GM04504 (cell line): ENCODE data around the gene CYP4F11.
"Not testable (repeated sequence)": the region's sequence is repeated elsewhere in the genome, so short reads cannot be mapped to it uniquely, and the experiment has no call there.

Source experiments
- DNase-seq: peaks from one replicate; pipeline ENCODE4 v3.0.0-alpha.2; 2012; ENCODE audit warnings: low read depth

CYP4F11 gene

DNA sequence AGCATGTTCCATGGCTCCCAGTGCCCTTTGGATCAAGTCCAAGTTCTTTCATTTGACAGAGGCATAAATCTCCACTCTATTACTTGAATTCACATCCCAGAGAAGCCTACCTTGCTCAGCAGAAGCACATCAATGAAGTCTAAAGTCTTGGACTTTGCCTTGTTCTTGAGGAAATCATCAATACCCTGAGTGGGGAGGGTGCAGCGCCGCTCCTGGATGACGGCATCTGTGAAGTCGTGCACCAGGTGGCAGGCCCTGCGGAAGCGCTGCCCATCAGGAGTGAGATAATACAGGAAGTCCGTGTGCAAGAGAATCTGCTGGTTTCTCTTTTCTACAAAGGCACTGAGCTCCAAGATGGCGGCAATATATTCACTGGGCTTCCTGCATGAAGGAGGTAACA, 10.6 kb downstream of the CYP4F11 start:
- no peak for DNase-seq

DNA sequence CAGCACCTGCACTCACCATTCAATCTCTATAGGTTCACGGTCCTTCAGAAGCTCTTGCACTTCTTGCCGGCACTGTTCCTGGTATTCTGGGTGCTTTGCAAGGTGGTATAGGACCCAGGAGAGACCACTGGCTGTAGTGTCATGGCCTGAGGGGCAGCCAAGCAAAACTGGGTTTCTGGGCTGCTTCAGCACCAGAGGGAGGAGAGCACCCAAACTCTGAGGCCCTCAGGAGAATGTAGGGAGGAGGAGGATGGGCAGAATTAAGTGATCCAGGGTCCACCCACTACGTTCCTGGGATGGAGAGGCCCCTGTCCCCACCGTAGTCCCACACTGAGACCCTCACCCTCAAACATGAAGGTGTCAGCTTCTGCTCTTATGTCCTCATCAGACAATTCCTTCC, 12.3 kb downstream of the CYP4F11 start:
- DNase-seq = no peak

DNA sequence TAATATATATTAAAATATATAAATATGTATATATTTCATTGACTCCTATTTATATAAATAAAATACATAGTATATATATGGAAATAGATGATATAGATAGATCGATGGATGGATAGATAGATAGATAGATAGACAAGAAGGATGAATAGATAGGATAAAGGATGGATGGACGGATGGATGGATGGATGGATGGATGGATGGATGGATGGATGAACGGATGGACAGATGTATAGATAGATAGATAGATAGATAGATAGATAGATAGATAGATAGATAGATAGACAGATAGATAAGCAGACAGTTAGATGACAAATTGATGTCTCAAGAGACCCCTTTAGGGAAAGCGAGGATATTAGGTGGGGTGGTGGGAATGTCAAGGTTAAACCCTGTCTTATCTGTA, 15.1 kb downstream of the CYP4F11 start:
- no peak for DNase-seq

DNA sequence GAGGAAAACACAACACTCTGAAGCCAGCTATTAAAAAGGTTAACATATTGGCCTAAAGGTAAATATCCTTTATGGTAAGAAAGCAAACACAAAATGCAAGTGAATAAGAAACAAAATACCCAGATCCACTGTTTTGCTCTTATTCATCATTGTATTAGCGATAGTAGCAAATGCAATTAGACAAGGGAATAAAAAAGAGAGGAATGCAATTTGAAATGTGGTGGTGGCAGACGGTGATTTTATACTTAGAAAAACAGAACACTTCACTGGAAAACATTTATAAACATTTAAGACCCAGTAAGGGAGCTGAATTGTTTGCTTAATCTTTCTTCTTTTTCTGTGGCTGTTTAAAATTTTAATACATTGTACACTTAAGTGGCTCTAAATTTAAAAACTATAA, 19.2 kb downstream of the CYP4F11 start:
- no peak for DNase-seq

DNA sequence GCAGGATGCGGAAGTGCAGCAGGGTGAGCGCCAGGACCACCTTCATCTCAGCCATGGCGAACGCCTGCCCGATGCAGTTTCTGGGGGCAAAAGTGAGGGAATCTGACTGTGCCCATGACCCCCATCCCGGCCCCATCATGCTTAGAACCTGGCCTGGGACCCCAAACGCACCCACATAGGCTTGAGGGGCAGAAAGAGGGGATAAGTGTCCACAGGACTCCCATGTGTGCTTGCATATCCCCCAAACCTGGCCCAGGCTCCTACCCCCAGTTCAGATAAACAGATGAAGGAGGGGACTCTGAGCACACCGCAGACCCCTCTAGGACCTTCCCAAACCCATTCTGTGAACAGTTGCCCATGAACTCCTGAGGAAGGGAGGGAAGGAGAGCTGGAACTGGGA, 20.5 kb downstream of the CYP4F11 start:
- no peak for DNase-seq

DNA sequence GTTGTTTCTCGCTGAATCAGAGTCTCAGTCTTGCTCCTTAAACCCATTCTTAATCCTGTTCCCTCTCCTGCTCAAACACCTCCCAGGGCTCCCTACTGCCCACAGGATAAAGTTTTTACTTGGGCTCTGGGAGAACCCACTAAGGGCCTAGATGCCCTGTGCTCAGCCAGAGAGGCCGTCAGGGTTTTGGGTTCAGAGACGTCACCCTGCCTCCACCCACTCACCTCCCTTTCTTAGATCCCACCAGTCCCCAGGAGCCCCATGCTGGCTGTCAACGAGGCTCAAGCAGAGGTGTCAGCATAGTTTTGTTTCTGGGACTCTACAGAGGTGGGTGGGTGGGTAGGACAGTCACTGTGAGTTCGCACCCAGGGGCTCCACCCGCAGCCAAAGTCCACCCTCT, 20.9 kb downstream of the CYP4F11 start:
- DNase-seq = no peak

DNA sequence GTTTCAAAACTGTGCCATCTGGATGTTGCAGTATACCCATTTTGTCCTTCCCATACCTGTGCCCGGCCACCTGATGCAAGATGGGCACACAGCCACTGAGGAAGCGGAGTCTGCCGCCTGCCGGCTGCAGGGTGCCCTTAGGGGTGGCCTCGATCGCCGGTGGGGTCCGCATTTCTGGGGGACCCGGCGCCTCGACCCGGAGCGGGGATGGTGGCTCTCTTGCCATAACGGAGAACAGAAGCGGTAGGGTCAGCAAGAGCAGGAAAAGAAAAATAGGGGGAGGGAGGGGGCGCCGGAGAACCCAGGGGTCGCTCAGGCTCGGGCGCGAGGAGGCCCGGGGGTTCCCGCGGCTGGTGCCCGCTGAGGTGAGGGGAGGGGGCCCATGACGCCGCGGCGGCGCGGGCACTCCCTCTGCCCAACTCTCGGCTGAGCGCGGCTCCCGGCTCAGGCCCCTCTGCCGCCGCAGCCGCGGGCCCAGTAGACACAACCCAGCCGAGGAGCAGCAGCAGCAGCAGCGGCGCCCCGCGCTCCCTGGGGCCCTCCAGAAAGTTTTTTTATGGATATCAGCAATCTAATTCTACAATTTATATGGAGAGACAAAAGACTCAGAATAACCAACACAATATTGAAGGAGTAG, 22.6 kb downstream of the CYP4F11 start:
- no peak for DNase-seq

- DNase-seq = no peak
These were observed 29.3 kb downstream of the CYP4F11 start for GRCh38 chr19:15905026-15905425.

- DNase-seq = not testable (repeated sequence)
These were observed 31.4 kb downstream of the CYP4F11 start for GRCh38 chr19:15902898-15903297.

- no peak for DNase-seq
These were observed 32.1 kb downstream of the CYP4F11 start for GRCh38 chr19:15902254-15902653.

DNA sequence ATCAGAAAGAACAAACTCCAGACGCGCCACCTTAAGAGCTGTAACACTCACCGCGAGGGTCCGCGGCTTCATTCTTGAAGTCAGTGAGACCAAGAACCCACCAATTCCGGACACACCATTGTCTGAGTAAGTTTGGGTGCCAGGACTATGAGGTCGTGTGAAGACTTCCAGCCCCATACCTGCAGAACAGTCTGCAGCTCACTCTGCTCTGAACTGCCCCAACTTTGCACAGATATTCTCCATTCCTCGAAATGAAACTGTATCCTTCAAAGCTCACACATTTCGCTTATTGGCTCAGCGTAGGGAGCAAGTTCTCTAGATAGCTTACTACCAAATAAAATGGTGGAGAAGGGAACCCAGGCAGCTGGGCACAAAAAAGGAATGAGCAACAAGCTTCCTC, 33.8 kb downstream of the CYP4F11 start:
- no peak for DNase-seq

GRCh38 chr19:15900032-15900431, 34.3 kb downstream of the CYP4F11 start:
- not testable (repeated sequence) for DNase-seq

GRCh38 chr19:15899561-15899960, 34.8 kb downstream of the CYP4F11 start:
- DNase-seq = not testable (repeated sequence)

DNA sequence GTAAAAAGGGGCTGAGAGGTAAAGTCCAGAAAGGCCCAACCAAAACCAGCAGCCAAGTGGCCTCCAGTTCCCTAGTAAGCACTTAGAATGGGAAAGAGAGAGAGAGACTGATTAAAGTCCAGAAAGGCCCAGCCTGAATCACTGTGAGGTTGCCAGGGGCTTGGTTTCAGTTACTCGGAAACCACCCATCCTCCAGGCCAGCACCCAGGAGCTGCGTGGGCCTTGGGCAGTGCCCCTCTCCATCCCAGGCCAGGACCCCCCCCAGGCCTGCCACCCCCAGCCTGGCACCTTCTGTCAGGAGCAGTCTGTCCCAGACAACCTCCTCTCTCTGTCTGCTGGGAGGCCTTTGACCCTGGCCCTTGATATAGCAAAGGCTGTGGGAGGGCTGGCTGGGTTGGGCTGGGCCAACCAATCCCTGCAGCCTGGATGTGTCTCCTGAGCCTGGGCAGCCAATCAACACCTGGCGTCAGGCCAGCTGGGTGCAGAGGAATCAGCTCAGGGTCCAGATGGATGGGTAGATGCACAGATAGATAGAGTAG, 36.5 kb downstream of the CYP4F11 start, which contains the start of gene CYP4F2:
TSS of gene CYP4F2 (minus strand) at position 337 of the 539 bp plus-strand sequence. CDS start 463 bp downstream, outside the sequence.
- DNase-seq = no peak

- no peak for DNase-seq
These were observed 37.1 kb downstream of the CYP4F11 start for GRCh38 chr19:15897026-15897737.

DNA sequence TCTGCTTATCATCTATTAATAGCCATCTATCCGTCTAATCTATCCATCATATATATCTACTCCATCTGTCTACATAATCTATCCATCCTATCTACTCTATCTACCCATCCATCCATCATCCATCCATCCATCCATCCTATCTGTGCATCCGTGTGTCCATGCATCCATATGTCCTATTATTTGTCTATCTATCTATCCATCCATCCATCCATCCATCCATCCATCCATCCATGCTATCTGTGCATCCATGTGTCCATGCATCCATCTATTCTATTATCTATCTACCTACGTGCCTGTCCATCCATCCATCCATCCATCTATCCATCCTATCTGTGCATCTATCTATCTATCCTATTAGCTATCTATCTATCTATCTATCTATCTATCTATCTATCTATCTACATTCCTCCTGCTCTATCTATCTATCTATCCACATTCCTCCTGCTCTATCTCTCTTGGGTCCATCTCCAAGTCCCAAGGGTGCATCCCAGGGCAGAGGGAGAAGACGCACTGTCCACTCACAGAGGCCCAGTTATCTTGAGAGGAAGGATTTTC, 38.4 kb downstream of the CYP4F11 start:
- DNase-seq = no peak

- DNase-seq = no peak
These were observed 40.0 kb downstream of the CYP4F11 start for GRCh38 chr19:15894359-15894758.

DNA sequence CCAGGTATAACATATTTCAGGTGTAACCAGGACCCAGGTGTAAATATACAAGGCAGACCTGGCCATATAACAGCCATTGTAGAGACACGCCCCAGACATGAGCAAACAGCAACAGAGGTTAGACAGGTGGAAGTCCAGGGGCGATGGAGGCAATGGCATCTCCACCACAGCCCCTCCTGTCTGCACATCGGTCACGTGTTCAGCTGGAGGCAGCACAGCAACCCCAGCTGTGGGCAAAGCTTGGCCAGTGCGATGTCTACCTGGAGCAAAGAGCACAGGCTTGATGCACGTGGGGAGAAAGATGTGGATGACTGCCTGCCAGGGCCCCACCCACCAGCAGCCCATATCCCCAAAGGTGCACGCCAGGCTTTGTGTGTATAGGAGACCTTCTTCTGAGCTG, 40.9 kb downstream of the CYP4F11 start:
- no peak for DNase-seq

GRCh38 chr19:15892012-15892411, 42.3 kb downstream of the CYP4F11 start:
- no peak for DNase-seq

GRCh38 chr19:15891434-15891833, 42.9 kb downstream of the CYP4F11 start:
- DNase-seq = no peak

DNA sequence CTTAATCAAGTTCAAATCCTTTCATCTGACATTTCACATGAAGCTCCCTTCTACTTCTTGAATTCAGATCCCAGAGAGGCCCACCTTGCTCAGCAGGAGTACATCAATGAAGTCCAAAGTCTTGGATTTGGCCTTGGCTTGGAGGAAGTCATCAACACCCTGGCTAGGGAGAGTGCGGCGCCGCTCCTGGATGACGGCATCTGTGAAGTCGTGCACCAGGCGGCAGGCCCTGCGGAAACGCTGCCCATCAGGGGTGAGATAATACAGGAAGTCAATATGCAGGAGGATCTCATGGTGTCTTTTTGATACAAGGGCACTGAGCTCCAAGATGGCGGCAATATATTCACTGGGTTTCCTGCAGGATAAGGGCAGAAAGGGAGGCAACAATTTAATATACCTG, 45.0 kb downstream of the CYP4F11 start:
- DNase-seq = not testable (repeated sequence)

- no peak for DNase-seq
These were observed 48.4 kb downstream of the CYP4F11 start for GRCh38 chr19:15885919-15886318.

DNA sequence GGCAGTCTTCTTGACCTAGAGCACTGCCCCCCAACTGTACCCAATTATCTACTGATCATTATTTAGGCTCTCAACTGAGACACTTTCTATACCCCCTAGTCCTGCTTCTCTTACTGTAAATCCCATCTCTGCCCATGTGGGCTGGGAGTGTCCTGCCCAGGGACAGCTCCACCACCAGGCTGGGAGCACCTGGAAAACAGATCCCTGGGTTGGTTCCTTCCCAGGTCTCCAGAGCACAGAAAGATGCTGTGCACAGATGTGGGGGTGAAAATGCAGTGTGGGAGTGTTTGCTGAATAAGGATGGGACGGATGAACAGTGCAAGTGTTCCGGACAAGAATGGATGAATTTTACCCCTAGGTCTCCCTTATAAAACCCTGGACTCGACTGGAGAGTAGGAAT, 49.2 kb downstream of the CYP4F11 start:
- DNase-seq = no peak
